Retinal pigment epithelial cell (primary cell): ENCODE data around the gene EYS.
"Not testable (repeated sequence)": the region's sequence is repeated elsewhere in the genome, so short reads cannot be mapped to it uniquely, and the experiment has no call there.

Source experiments
- DNase-seq: peaks from one replicate; pipeline ENCODE4 v3.0.0-alpha.2; 2010; ENCODE audit warnings: low read depth
- H3K4me3 ChIP-seq: 2 replicates; pipeline ENCODE4 v1.5.1; 2011; ENCODE audit warnings: mild to moderate bottlenecking, low read length, control low read depth, moderate library complexity
- TF ChIP-seq, protein P1 (sequence below): conservative IDR thresholded peaks from 2 replicates; pipeline ENCODE4 v1.5.1; 2011; ENCODE audit warnings: low read depth, low read length, control low read depth, inconsistent platforms

The EYS gene

DNA sequence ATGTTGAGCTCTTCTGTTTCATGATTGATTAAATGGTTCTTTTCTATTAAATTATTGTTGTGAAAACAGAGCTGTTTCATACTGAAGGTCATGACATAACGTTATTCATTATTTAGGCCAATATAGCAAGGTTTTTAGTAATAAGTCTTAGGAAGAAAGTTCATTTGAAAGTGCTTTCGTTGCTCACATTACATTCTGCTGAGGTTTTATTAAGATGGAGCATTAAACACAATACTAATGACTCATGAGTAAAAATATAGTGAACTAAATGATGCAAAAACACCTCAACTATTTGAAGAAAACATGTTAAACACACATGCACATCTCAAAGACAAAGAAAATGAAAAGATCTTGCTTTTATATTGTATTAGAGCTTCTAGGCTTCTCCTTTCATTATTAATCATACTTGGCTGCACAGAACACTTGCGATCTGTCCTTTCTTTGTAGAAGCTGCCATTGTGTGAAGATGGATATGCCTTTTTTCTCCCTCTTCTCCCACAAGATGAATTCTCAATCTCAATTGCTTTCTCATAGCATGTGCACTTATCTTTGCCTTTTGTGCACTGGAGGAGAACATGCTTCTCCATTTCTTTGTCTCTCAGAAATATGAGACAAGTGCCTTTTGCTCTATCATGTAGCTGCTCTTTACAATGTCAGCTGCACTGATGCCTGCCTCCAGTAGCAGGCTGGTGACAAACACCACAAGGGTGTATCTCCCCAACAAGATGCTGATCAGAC is 1759.1 kb downstream of the EYS start:
- no peak overlapping the region for H3K4me3 ChIP-seq
- TF ChIP-seq, protein P1, sequence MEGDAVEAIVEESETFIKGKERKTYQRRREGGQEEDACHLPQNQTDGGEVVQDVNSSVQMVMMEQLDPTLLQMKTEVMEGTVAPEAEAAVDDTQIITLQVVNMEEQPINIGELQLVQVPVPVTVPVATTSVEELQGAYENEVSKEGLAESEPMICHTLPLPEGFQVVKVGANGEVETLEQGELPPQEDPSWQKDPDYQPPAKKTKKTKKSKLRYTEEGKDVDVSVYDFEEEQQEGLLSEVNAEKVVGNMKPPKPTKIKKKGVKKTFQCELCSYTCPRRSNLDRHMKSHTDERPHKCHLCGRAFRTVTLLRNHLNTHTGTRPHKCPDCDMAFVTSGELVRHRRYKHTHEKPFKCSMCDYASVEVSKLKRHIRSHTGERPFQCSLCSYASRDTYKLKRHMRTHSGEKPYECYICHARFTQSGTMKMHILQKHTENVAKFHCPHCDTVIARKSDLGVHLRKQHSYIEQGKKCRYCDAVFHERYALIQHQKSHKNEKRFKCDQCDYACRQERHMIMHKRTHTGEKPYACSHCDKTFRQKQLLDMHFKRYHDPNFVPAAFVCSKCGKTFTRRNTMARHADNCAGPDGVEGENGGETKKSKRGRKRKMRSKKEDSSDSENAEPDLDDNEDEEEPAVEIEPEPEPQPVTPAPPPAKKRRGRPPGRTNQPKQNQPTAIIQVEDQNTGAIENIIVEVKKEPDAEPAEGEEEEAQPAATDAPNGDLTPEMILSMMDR: no peak
- DNase-seq: no peak

DNA sequence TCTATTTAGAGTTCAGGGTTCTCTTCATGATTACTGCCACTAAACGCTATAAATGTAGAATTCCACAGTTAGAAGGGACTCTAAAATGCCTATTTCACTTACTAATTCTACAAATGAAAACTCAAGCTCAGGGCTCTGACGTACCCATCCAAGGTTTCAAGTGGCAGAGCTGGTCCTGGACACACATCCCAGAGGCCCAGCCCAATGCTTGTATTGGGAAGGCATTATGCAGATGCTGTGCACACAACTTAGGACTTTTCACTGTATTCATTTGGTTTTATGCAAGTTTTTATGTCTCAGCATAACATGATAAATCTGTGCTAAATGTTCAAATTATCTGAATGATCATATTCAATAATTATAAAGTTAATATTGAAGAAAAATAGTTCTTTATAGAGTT is 1761.0 kb downstream of the EYS start:
- TF ChIP-seq, protein P1: no peak
- DNase-seq: no peak
- no peak overlapping the region for H3K4me3 ChIP-seq

DNA sequence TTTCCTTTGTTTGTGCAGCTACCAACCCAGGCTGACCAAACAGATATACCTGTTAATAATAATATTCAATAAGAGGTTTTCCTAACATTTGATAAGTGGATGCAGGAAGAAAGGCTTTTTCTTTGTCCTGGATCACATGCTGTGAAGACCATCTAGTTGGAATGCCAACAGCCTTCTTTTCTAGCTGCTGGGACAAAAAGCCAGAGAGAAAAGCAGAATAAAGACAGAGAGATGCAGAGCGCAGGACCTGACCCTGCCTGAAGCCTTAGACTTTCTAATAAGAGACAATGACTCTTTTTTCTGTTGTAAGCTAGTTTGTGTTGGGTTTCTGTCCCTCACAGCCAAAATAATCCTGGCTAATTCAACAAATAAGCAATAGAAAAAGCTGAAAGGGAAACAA is 1763.2 kb downstream of the EYS start:
- H3K4me3 ChIP-seq: no peak overlapping the region
- TF ChIP-seq, protein P1: no peak
- DNase-seq: no peak

DNA sequence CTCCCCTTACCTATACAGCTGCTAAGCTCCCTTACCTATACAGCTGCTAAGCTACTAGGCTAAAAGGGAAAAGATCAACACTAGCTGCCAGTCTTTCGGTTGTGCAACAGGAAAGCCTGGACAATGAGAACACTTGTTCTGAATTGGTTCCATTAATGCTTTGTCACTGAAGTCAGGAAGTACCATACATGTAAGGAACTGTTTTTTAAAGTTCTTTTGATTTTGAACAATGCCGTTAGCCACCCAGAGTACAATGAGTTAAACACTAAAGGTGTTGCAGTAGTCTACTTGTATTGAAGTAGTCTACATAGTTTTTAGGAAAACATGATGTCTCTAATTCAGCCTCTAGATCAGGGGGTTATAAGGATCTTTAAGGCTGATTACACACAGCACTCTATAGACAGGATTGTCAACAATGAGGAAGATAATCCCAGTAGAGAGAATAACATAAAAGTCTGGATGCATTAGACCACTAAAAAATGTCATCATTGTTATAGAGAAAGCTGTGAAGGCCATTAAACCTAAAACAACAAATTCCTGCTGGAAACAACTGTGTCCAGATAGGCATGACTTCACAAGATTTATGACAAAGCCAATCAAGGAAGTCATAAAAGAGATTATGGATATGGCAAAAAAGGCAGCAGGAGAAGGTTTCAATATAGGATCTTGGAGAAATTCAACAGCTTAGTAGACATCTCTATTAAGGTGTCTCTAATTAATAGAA is 1765.1 kb downstream of the EYS start:
- H3K4me3 ChIP-seq: no peak overlapping the region
- TF ChIP-seq, protein P1: no peak
- DNase-seq: no peak

DNA sequence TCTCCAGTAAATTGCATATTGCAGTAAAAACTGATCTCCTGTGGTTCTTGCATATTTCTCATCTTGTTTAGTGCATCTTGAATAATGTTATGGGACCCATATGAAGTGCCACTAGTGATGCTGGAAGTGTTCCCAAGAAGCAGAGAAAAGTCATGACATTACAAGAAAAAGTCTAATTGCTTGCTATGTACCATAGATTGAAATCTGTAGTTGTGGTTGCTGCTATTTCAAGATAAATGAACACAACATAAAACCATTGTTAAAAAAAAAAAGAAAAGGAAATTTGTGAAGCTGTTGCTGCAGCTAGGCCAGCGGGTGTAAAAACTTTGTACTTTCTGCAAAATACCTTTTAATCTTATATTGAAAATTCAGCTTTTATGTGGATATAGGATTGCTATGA is 1767.0 kb downstream of the EYS start:
- H3K4me3 ChIP-seq: no peak overlapping the region
- DNase-seq: no peak
- TF ChIP-seq, protein P1: no peak

DNA sequence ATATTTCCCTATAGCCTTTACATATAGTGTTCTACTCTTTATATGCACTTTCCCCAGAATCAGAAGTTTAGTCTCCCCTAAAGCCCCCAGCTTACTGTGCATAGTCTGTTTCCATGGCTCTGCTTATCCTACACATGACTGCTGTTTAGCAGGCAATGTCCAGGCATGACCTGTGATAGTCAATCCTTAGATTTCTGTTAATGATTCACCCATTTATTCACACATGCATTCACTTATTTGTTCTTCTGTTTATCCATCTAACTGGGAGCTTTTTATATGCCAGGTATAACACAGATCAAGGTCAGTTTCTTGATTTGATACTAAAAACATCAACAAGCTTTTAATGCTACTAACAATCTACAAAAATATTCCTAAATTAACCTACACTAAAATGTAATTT is 1770.6 kb downstream of the EYS start:
- DNase-seq: no peak
- H3K4me3 ChIP-seq: no peak overlapping the region
- TF ChIP-seq, protein P1: no peak

DNA sequence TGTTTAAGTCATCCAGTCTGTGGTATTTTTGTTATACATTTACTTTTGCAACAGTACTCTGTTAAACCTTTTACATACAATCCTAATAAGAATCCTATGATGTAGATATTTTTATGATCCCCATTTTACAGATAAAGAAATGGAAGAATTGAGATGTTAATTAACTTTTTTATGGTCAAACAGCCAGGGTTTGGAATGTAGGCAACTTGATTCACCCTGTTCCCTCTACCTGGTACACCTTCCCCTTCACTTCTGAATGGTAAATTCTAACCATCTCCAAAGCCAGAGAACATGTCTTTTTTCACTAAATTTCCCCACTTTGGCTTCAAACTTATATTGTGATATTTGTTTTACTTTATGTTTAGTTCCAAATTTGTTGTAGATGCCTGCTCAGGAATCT is 1771.3 kb downstream of the EYS start:
- no peak for DNase-seq
- TF ChIP-seq, protein P1: no peak
- no peak overlapping the region for H3K4me3 ChIP-seq

DNA sequence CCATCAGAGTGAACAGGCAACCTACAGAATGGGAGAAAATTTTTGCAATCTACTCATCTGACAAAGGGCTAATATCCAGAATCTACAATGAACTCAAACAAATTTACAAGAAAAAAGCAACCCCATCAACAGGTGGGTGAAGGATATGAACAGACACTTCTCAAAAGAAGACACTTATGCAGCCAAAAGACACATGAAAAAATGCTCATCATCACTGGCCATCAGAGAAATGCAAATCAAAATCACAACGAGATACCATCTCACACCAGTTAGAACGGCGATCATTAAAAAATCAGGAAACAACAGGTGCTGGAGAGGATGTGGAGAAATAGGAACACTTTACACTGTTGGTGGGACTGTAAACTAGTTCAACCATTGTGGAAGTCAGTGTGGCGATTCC is 1773.1 kb downstream of the EYS start:
- not testable (repeated sequence) for H3K4me3 ChIP-seq, DNase-seq
